ENCODE results near the gene HOXD13.

The HOXD13 gene

DNA sequence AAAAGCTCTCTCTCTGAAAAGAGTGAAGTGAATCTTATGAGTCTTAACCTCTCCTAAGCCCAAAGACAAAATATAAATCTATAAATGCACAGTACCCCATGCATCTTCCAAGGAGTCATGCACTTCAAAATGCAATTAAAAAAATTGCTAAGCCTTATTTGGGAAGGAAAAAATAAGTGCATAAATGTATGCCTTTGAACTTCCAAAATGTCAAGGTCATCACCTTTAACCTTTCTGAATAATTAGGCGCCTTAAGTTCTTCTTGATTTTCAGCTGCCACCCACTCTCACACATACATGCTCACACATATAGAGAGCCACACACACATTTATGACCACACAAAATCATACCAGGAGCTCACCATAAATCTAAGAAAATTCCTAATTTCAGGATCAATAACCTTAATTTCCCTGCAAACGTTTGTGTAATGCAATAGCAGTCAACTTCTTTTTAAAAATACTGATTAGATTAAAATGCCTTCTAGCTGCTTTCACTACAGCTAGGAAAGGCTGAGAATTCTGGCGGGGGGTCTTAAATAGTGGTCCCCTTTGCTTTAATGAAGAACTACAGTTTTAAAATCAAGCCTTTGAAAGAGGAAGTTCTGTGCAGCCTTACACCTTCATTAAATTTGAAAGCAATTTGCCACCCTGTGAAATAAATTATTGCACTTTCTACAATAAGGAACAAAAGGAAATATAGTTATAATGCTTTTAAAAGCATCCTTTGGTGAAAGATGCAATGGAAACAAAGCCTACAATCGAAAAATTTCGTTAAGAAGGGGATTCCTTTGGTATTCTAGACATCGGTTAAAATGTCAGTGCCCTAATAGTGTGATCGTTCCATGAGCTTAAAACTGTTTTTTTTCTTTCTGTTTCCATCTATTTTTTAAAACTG is 18.1 kb downstream of the HOXD13 start:
- Histone ChIP-seq H3K4me3 (ENCODE audit: low read length) (no peak overlapping the region), H3K9ac (ENCODE audit: low read depth, low read length) (no peak overlapping the region), H3K27ac (ENCODE audit: low read depth, low read length) (no peak overlapping the region), H3K4me1 (ENCODE audit: insufficient read depth, low read length) (peaks cover 6% of the 10 kb centered on the region; the same call in 1 of the 2 replicates), H3K9me3 (ENCODE audit: insufficient read depth, low read depth, low read length) (no peaks in the 10 kb centered on the region), H3K27me3 (ENCODE audit: insufficient read depth, low read length) (peaks cover 99% of the 10 kb centered on the region), H3K36me3 (ENCODE audit: insufficient read depth, low read length) (no peaks in the 10 kb centered on the region)
- WGBS, result 28% methylated on average over 7 of the region's 7 CpGs

DNA sequence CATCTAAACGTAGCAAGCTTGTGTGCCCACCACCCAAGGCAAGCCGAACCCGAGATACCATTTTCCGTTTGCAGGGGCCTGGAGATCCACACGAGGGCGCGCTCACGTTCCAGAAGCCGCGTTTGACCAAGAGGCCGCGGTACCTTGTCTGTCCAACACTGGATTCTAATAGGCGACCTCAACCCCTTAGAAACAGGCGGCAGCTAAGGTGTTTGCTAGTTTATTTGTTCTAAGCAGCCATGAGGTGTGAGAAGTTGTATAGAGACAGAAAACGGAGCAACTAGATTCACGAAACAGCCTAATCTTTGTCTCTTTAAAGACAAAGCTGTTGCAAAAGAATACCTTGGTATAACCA is 18.8 kb downstream of the HOXD13 start:
- peaks cover 99% of the 10 kb centered on the region for H3K27me3 ChIP-seq (ENCODE audit: insufficient read depth, low read length)
- 3% methylated on average over 16 of the region's 16 CpGs for WGBS
- peaks cover 6% of the 10 kb centered on the region; the same call in 1 of the 2 replicates for H3K4me1 ChIP-seq (ENCODE audit: insufficient read depth, low read length)
- H3K9ac ChIP-seq (ENCODE audit: low read depth, low read length), result no peak overlapping the region
- H3K27ac ChIP-seq (ENCODE audit: low read depth, low read length), result no peak overlapping the region
- H3K4me3 ChIP-seq (ENCODE audit: low read length), result no peak overlapping the region
- H3K36me3 ChIP-seq (ENCODE audit: insufficient read depth, low read length), result no peaks in the 10 kb centered on the region
- H3K9me3 ChIP-seq (ENCODE audit: insufficient read depth, low read depth, low read length), result no peaks in the 10 kb centered on the region

DNA sequence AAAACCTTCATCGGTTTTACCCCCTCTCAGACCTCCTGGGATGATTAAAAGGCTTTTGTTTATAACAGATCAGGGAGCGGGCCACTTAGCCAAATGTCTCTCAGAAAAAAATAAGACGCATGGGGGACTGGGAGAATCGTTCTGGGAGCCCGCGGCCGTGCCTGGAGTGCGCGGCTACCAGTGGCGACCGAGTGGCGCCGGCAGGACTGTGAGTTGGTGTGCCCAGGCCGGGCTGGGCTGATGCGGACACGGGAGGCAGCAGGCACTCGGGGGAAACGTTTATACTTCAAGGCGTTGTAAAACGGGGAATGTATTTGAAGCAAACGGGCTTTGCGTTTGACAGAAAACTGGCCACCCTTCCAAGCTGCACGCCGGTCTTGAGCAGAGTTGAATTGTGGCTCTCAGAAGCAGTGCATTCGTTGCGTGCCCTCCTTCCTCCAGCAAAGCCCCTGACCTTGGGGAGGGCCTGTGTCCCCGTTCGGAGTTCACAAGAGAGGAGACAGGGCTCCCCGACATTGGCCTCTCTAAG is 19.4 kb downstream of the HOXD13 start:
- peaks cover 4% of the 10 kb centered on the region; the same call in 1 of the 2 replicates for H3K9me3 ChIP-seq (ENCODE audit: insufficient read depth, low read depth, low read length)
- H3K9ac ChIP-seq (ENCODE audit: low read depth, low read length), result no peak overlapping the region
- no peak overlapping the region for H3K4me3 ChIP-seq (ENCODE audit: low read length)
- peaks cover 6% of the 10 kb centered on the region; the same call in 1 of the 2 replicates for H3K4me1 ChIP-seq (ENCODE audit: insufficient read depth, low read length)
- no peaks in the 10 kb centered on the region for H3K36me3 ChIP-seq (ENCODE audit: insufficient read depth, low read length)
- H3K27me3 ChIP-seq (ENCODE audit: insufficient read depth, low read length), result peaks cover 99% of the 10 kb centered on the region
- no peak overlapping the region for H3K27ac ChIP-seq (ENCODE audit: low read depth, low read length)
- WGBS, result 5% methylated on average over 28 of the region's 29 CpGs

DNA sequence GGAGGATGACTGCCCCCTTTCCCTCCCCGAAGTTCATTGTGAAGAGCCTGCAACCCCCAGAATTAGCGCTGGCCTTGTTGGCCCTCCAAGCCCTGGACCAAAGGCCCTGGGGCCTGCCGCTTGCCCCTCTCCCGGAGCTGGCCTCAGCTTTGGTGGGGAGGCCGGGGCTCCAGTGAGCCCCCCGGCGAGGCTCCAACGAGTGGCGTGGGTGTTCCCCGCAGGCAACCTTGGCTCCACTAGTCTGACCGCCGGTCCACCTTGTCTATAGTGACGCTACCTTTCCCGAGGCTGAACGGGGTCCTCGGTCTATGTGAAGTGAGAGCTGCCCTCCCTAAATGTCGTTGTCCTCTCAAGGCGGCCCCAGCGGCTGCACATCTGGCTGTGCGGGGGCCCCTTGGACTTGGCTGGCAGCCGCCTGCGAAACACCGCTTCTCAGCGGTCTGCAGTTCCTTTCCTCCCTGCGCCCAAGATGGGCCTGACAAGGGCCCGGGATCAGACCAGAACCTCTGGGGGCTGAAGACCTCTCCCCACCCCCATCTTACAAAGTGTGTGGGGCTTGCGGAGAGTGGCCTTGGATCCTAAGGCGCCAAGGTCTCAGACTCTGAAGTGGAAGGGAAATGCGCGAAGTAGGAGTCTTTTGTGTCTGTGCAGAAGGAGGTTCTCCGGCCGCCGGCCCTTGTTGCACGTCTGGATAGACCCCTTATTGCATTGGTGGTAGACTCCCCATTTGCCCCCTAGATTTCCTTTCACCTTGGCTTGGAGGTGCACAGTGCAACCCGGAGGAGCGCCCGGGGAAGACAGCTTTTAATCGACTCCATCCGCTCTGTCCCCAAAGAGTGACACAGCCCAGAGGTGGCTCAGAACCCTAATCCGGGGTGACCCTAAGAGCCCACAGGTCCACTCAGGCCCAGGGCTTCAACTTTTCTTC is 20.1 kb downstream of the HOXD13 start:
- 10% methylated on average over 38 of the region's 40 CpGs for WGBS
- Histone ChIP-seq H3K4me1 (ENCODE audit: insufficient read depth, low read length) (peaks cover 4% of the 10 kb centered on the region; the same call in 1 of the 2 replicates), H3K36me3 (ENCODE audit: insufficient read depth, low read length) (no peaks in the 10 kb centered on the region), H3K4me3 (ENCODE audit: low read length) (no peak overlapping the region), H3K27ac (ENCODE audit: low read depth, low read length) (no peak overlapping the region), H3K27me3 (ENCODE audit: insufficient read depth, low read length) (peaks cover 100% of the 10 kb centered on the region), H3K9me3 (ENCODE audit: insufficient read depth, low read depth, low read length) (peaks cover 7% of the 10 kb centered on the region; the same call in 1 of the 2 replicates), H3K9ac (ENCODE audit: low read depth, low read length) (no peak overlapping the region)

DNA sequence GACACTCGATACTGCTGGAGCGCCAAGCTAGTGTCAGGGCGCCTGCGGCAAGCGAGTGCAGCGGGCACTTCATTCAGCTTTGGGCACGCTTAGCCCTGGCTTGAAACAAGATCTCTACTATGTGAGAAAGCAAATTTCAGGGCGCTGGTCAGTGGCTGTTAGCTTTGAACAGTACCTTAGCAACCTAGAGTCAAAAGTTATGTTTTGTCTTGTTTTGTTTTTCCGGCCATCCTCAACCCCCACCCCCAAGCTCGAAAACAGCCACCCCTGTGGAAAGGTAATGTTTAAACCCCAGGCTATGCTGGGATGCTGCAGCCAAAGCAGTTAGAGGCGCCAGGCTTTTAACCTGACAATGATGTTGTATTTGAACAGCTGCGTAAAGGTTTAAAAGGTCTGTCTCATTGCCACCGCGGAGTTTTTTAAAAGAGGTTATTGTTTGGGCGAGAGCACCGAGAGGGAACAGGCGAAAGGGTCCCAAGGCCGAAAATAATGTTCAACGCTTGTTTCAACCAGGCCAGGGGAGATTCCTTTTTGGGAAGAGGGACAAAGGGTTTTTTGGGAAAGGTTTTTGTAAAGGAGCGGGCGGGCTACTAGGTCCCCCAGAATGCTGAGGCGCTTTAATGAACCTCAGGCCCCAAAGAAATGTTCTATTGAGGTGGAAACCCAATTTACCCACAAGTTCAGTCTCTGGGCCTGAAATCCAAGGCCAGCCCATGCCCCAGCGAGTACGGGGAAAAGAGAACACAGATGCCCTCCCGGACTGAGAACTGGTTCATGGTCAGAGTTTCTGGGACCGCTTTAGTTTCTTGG is 21.8 kb downstream of the HOXD13 start:
- Histone ChIP-seq H3K9ac (ENCODE audit: low read depth, low read length) (no peak overlapping the region), H3K27ac (ENCODE audit: low read depth, low read length) (no peak overlapping the region)
- 7% methylated on average over 25 of the region's 26 CpGs for WGBS

DNA sequence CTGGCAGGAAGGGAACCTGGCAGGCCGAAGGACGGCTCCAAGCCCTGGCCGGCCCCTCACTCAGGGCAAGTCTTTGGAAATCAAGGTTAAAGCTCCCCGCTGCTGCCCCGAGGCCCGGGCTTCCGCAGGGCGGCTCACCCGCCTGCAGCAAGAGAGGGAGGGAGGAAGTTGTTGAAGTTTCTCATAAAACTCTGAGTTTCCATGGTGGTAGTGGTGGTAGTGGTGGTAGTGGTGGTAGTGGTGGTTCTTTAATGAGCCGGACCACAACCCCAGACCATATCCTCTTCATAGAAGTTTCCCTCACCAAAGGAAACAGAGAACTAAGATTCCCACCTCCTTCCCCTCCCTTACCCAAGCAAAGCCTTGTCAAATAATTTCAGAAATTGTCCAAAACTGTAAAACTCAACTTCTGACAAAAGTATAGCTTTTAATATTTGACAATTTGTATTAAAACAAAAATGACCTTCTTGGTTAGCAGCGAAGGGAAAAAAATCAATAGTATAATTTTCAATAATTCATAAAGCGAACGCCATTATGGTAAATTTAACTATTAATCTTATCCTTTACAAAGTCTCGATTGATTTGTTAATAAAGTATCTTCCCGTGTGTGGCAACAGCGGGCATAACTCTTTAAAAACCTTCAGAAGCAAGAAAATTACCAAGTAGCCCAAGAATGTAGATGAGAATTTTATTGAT is 22.6 kb downstream of the HOXD13 start:
- Histone ChIP-seq H3K4me1 (ENCODE audit: insufficient read depth, low read length) (peaks cover 4% of the 10 kb centered on the region; the same call in 1 of the 2 replicates), H3K27me3 (ENCODE audit: insufficient read depth, low read length) (peaks cover 100% of the 10 kb centered on the region), H3K27ac (ENCODE audit: low read depth, low read length) (no peak overlapping the region), H3K36me3 (ENCODE audit: insufficient read depth, low read length) (no peaks in the 10 kb centered on the region), H3K9ac (ENCODE audit: low read depth, low read length) (no peak overlapping the region), H3K9me3 (ENCODE audit: insufficient read depth, low read depth, low read length) (peaks cover 7% of the 10 kb centered on the region; the same call in 1 of the 2 replicates), H3K4me3 (ENCODE audit: low read length) (no peak overlapping the region)
- 18% methylated on average over 13 of the region's 16 CpGs for WGBS

More for the DNA sequence above, 21.8 kb downstream of the HOXD13 start:
- Histone ChIP-seq H3K9me3 (ENCODE audit: insufficient read depth, low read depth, low read length) (peaks cover 7% of the 10 kb centered on the region; the same call in 1 of the 2 replicates), H3K27me3 (ENCODE audit: insufficient read depth, low read length) (peaks cover 100% of the 10 kb centered on the region), H3K4me1 (ENCODE audit: insufficient read depth, low read length) (peaks cover 4% of the 10 kb centered on the region; the same call in 1 of the 2 replicates), H3K36me3 (ENCODE audit: insufficient read depth, low read length) (no peaks in the 10 kb centered on the region), H3K4me3 (ENCODE audit: low read length) (no peak overlapping the region)

DNA sequence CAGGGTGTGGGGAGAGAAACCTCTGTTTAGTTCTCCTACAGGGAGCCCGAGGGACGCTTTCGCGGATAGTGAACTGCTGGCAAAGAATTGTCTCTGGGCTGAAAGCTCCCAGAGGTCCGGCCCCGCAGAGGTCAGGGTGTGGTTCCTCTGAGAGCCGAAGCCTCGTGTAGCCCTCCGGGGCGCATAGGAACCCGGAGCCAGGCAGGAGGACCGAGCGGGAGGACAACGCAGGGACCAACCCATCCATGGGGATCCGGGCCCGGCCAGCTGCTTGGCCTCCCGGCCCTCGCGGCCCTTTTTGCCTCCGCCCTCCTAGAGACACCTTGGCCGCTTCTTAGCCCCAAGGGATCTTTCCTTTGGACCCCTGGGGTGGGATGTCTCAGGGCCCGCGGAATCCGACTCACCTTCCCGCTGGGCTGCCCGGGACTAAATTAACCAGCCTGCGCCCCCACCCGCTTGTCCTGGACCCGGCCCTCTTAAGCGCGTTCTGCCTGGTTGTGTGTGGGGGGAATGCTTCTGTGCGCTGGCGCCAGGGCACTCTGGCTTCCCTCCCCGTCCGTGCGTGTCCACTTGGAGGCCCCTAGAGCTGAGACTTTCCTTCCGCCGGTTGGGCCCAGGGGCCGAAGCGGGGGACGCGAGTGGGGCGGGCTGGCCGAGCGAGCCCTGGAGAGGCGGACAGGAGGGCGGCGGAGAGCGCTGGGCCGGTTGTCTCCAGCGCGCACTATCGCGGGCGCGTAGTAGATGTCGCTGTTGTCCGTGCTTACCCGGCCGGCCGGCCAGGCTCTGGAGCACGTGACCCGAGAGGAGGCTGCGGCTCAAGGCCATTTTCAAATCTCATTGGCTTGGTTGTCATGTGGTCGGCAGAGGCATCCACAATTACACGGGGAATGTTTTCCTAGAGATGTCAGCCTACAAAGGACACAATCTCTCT is 23.6 kb downstream of the HOXD13 start, which contains the start of gene HOXD10:
Gene HOXD10 (plus strand): TSS at position 896 of the 931 bp plus-strand sequence. CDS start 56 bp downstream, outside the sequence.
- Histone ChIP-seq H3K9ac (ENCODE audit: low read depth, low read length) (no peak within 1 kb of the TSS), H3K9me3 (ENCODE audit: insufficient read depth, low read depth, low read length) (peaks cover 7% of the 10 kb centered on the region; the same call in 1 of the 2 replicates), H3K4me3 (ENCODE audit: low read length) (no peak within 1 kb of the TSS), H3K27ac (ENCODE audit: low read depth, low read length) (no peak within 1 kb of the TSS), H3K4me1 (ENCODE audit: insufficient read depth, low read length) (peaks cover 4% of the 10 kb centered on the region; the same call in 1 of the 2 replicates), H3K36me3 (ENCODE audit: insufficient read depth, low read length) (no peaks in the 10 kb centered on the region), H3K27me3 (ENCODE audit: insufficient read depth, low read length) (peaks cover 100% of the 10 kb centered on the region)
- 4% methylated on average over 66 of the region's 66 CpGs for WGBS

DNA sequence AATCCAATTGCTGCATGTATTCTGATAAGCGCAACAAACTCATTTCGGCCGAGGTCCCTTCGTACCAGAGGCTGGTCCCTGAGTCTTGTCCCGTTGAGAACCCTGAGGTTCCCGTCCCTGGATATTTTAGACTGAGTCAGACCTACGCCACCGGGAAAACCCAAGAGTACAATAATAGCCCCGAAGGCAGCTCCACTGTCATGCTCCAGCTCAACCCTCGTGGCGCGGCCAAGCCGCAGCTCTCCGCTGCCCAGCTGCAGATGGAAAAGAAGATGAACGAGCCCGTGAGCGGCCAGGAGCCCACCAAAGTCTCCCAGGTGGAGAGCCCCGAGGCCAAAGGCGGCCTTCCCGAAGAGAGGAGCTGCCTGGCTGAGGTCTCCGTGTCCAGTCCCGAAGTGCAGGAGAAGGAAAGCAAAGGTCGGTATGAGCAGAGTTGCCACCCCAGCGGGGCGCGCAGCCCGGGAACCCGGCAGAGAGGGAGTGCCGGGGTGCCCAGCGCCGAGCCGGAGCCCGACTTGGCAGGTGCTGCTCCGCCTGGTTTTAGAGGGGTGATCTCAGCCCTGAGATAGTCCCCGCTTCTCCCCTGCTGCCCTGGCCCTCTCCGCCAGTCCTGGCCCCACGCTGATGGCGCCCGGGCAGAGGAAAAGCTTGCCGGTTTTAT is 24.8 kb downstream of the HOXD13 start:
- Histone ChIP-seq H3K9me3 (ENCODE audit: insufficient read depth, low read depth, low read length) (peaks cover 7% of the 10 kb centered on the region; the same call in 1 of the 2 replicates), H3K4me1 (ENCODE audit: insufficient read depth, low read length) (peaks cover 4% of the 10 kb centered on the region; the same call in 1 of the 2 replicates), H3K27me3 (ENCODE audit: insufficient read depth, low read length) (peaks cover 100% of the 10 kb centered on the region), H3K4me3 (ENCODE audit: low read length) (no peak overlapping the region), H3K9ac (ENCODE audit: low read depth, low read length) (no peak overlapping the region), H3K27ac (ENCODE audit: low read depth, low read length) (no peak overlapping the region), H3K36me3 (ENCODE audit: insufficient read depth, low read length) (no peaks in the 10 kb centered on the region)
- WGBS, result 72% methylated on average over 40 of the region's 40 CpGs

Measured in HUES64 (cell line).